GM19397 (cell line): ENCODE data around the gene CDK14.

Experiments
- ATAC-seq: cut with Tn5 transposase; IDR thresholded peaks from one replicate; pipeline ENCODE4 v1.9.1; 2021; ENCODE audit warnings: mild to moderate bottlenecking, moderate library complexity; ENCODE audit not compliant: unreplicated experiment

Gene CDK14

DNA sequence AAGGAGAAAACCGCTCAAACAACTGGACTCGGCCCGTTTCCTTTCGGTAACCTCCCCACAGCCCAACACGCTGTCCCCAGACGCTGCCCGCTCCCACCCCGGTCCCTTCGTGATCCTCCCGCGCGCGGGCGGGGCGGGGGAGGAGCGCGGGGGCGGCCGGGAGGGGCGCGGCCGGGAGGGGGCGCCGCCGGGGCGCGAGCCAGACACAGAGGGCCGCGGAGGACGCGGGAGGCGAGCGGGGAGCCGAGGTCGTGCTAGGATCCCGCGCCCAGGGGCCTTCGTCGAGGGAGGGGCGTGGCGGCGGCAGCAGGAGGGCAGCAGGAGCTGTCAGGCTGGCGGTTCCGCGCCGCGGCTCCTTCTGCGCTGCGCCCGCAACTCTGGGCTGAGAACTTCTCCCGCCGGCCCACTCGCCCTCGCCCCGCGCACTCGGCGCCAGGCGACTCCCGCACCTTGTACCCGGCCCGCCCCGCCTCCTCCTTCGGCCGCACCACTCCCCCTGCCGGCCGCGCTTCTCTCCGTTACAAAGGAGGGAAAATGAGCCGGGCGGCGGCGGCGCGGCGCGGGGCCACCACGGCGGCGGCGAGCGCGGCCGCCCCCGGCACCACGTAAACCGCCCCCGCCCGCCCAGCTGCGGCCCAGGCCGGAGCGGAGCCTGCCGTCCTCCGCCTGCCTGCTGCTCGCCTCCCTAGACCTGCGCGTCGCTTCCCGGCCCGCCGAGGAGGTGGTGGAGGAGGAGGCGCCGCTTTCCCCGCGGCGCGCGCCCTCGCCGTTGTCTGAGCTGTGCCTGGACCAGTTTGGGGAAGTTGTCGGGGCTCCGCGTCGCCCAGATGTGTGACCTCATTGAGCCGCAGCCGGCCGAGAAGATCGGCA lies at the start of gene CDK14:
CDK14 (plus strand) TSS at position 521 of the 870 bp plus-strand sequence; CDS start at position 828, 307 bp downstream.
- ATAC-seq, result peak; percentile 61

DNA sequence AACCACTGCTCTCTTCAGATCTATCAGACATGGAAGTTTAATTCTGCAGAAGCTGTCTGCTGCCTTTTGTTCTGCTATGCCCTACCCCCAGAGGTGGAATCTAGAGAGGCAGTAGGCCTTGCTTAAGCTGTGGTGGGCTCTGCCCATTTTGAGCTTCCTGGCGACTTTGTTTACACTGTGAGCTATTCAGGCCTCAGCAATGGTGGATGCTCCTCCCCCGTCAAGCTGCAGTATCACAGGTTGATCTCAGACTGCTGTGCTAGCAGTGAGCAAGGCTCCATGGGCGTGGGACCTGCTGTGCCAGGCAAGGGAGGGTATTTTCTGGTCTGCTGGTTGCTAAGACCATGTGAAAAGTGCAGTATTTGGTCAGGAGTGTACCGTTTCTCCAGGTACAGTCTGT lies 45.1 kb upstream of the CDK14 start:
- no peak for ATAC-seq

DNA sequence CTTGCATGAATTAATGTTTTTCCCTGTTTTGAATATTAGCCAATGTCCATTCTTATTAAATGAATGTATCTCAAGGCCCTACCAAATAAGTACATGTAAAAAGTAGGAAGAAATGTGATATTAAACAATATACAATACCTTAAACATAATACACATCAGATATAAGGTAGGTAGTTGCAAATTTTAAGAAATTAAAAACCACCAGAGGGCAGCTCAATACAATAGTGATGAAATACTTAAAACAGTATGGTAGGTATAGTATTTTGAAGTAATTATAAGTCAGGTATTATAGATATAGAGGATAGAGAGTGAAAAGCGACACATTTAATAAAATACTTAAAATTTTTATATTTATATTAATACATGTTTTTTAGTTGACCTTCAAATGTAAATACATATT lies 43.6 kb upstream of the CDK14 start:
- ATAC-seq, result no peak

DNA sequence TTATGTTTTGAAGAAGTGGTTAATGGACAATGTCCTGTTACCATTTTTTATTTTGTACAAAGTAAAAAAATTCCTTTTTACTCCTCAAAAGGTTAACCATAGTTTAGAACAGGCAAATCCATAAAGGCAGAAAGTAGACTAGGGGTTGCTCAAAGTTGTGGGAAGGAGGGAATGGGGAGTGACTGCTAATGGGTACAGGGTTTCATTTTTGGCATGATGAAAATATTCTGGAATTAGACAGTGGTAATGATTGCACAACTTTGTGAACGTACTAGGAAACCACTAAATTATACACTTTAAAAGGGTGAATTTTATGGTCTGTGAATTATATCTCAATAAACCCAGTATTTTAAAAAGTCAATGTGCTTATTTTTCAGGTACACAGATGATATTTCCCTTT lies 35.4 kb upstream of the CDK14 start:
- ATAC-seq, result no peak

DNA sequence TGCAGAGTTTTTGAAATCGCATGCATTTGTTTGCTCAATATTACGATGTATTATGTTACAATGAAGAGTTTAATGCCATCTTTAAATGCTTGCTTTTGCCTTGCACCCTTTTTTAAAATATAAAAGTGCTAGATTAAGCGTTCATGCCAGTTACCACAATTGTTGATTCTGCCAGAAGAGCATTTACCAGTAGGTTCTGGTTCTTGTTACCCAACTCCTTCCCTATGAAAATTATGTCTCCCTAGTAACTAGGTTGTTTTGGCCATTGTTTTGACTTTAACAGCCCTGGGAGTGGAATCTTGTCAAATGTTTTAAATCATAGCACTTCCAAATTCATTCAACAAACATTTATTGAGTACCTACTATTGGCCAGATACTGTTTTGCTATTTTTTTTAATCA lies 32.8 kb upstream of the CDK14 start:
- ATAC-seq, result no peak

DNA sequence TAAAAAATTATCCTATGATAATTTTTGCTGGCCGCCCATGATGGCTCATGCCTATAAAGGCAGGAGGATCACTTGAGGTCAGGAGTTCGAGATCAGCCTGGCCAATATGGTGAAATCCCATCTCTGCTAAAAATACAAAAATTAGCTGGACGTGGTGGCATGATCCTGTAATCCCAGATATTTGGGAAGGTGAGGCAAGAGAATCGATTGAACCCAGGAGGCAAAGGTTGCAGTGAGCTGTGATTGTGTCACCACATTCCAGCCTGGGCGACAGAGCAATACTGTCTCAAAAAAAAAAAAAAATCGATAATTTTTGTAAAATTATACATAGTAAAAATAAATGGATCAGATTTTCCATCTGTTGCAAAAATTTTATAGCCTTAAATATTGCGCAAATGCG lies 31.7 kb upstream of the CDK14 start:
- ATAC-seq, result no peak

DNA sequence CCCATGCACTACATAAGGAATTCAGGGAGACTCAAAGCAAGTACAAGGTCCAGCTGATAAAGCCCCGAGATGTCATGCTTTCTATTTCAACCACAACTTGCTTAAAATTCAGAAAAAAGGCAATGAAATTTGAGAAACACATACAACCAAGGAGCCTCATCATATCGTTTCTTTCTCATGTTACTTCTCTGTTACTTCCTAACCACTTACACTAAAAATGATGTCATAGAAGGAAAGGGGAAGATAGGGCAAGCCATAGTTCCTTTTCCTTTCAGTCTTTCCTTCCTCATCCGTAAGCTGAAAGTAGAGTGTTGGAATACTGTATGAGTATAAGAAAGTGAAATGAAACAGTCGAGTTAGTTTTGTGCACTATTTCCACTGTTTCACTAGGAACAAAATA lies 27.9 kb upstream of the CDK14 start:
- no peak for ATAC-seq

DNA sequence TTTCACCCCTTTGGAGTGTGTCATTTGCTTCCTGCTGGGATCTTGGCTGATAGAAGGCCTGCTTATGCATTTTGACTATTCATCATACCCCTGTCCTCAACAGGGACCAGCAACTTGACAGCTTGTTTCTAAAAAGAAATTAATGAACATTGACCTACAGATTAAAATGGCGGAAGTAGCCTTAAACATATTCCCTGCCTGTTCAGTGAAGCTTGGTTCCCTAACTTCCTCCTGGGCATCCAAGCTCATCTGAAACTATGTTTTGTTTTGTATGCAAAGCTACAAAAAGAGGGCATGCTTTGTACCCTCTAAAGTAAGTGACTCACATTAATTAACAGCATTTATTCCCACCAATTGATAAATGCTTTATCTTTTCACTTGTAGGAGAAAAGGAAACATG lies 26.8 kb upstream of the CDK14 start:
- ATAC-seq, result no peak

DNA sequence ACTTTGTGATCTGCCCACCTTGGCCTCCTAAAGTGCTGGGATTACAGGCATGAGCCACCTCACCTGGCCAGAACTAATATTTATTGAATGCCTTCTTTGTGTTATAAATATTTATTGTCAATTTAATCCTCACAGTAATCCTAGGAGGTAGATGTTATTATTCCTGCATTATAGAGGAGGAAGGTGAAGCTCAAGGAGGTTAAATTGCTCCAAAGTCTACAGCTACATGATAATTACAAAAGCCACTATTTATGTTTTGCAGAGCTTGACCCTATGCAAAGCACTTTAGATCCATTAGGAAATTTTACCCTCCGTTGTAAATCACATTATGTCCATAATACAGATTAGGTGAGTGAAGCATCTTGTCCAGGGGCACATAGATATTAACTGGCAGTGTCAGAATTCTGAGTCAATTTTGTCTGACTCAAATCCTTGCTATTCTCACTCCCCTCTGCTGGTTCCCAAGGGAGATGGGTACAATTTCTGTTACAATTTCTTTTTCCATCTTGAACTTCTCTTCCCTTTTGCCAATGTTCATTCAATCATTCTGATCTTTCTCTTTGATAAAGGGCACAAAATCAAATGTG lies 25.7 kb upstream of the CDK14 start:
- no peak for ATAC-seq

DNA sequence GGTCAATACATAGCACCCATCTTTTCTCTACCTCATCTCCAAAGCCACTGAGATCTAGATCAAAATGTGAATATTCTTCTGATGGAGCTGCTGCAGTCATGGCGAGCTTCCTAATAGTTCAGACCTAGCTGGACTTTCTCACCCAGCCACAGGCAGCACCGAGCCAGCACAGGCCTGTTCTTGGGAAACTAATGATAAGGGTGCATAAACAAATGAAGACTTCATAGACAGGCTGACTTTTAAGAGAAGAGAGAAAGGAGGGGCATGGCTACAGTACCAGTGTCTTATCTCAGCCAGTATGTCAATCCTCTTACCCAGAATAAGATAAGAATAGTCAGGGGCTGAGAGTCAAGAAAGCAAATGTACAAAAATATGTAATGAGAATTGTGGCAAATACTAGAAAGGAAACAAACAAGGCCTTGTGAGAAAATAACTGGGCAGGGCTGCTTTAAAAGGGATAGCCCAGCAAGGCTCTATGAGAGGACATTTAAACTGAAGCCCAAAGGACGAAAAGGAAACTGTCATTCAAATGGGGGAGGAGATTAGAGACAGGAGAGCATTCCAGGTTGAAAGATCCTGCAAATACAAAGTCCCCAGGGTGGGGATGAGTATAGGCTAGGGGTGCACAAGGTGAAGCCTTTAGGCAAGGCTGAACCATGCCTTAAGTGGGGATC lies 21.8 kb upstream of the CDK14 start:
- ATAC-seq, result no peak

DNA sequence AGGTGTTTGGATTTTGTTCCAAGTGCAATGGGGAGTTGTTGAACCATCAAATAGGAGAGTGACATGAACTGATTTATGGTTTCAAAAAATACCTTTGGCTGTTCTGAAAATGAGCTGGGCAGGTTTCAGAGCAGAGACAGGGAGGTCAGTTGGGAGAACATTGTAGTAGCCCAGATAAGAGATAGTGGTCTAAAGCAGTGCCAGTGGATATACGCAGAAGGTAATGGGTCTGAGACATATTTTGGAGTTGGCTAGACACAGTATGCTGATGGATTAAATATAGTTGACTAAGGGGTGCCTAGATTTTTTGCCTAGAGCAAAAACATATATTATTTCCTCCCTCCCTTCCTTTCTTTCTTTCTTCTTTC lies 21.3 kb upstream of the CDK14 start:
- ATAC-seq, result no peak

DNA sequence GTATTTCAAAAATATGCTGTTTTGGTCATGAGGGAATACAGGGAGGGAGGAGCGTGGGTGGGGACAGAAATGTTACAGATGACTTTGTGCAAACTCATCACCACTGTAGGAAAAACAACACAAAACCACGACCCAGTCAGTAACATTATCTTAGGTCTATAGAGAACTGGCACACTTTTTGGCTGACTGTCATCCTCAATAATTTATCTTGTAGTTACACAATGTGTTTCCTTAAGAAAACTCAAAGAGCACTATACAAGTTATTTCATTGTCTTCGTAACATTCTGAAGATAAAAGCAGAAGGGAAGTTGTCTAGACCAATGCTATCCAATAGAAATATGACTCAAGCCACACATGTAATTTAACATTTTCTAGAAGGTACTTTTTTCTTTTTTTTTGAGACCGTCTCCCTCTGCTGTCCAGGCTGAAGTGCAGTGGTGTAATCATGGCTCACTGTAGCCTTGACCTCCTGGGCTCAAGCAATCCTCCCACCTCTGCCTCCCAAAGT lies 16.9 kb upstream of the CDK14 start:
- no peak for ATAC-seq

DNA sequence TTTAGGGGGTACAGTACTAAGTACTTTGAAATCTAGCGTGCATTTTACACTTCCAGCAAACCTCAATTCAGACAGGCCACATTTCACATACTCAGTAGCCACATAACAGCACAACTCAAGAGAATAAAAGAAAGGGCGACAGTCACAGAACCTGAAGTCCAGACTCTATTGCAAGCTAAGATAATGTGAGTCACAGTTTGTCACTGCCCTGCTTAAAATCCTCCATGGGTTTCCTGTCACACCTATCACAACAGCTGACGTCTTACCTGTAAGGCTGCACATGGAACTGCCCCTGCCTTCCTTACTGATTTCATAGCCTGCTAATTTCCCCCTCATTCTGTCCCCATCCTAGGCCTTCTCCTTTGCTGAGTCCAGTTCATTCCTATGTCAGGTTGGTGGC lies 16.1 kb upstream of the CDK14 start:
- no peak for ATAC-seq

DNA sequence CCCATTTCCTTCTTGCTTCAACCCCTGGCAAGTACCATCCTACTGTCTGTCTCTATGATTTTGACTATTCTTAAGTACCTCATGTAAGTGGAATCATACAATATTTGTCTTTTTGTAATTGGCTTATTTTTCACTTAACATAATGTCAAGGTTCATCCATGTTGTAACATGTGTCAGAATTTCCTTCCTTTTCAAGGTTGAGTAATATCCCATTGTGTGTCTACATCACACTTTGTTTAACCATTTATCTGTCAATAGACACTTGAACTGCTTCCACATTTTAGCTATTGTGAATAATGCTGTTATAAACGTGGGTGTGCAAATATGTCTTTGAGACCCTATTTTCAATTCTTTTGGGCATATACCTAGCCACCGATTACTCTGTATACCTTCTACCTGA lies 14.0 kb upstream of the CDK14 start:
- ATAC-seq, result no peak

DNA sequence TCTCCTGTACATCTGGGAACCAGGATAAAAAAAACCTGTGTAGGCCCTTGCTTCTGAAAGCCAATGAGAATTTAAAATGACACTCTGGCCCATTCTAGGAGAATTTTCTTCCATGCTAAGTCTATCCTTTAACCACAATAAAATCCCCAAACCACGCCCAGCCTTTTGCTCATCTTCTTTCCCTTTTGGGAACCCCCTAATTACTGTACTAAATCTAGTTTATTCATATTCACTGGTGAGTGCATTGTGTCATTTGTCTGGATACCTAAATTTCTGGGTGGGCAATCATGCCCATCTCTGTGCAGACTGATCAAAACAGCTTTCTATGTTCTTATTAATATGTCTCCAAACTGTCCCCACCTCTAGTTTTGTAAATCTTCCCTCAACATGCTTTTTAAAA lies 11.7 kb upstream of the CDK14 start:
- no peak for ATAC-seq

DNA sequence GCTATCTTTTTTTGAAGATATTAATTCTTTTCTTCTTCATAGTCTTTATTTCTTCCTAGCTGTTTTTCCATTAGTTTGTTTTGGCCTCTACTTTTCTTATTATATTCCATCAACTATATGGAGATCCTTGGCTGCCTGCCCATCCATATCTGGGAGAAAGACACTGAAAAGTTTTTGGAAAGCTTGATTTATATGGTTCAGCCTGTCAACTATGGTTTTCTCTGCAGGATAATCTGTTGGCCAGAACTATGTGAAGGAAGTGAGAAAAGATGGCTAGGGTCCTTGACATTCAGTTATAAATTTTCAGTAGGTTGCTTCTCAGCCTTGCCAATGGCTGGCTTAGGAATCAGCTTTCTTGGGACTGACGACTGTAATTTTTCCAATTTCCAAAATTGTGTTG lies 10.0 kb upstream of the CDK14 start:
- ATAC-seq, result no peak

DNA sequence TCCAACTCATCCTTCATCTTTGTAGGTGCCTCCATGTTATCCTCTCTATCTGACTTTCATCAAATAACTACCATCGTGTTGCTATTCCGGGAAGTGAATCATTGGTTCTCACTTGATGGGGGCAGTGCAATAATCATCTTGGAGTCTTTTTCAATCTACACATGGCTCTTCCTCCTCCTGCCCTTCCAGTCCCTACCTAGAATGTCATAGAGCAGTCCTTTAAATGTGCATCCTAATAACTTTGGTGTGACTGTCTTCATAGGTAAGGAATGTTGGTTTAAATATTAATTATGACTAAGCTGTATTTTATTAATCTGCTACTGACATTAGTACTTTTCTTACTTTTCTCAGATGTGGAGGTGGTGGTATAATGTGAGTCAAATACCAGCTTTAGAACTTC lies 8.4 kb upstream of the CDK14 start:
- ATAC-seq, result no peak

DNA sequence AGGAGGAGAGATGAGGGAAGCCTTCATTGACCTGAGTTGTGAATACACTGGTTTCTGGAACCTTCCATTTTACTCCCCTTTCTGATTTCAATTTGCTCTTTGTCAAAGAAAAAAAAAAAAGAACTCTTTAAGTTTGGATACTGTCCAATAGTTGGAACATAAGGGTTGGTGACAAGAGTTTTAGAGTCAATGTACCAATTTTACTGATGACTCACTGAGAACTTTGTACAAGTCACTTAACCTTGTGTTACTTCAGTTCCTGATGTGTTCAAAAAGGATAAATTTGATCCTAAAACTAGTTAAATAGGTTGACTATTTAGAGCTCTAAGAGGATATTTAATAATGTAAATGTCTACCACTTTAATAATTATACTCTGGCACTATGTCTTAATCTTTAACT lies 4.1 kb upstream of the CDK14 start:
- ATAC-seq, result no peak

DNA sequence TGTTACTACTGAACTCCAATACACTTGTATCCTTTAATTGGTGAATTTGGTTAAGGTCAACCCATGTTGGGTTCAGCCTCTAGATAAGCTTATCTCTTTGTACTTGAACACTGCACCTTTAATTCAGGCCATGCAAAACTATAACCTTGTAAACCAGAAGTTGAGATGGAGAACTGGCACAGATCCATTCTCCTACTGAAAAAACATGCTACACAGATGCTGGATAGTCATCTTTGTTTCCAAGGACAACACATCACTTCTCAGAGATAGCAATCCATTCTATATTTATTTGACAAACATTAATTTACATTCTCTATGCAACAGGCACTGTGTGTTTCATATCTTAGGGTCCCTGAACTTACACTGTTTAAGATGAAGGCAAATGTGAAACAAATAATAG lies 2.9 kb upstream of the CDK14 start:
- ATAC-seq, result no peak

DNA sequence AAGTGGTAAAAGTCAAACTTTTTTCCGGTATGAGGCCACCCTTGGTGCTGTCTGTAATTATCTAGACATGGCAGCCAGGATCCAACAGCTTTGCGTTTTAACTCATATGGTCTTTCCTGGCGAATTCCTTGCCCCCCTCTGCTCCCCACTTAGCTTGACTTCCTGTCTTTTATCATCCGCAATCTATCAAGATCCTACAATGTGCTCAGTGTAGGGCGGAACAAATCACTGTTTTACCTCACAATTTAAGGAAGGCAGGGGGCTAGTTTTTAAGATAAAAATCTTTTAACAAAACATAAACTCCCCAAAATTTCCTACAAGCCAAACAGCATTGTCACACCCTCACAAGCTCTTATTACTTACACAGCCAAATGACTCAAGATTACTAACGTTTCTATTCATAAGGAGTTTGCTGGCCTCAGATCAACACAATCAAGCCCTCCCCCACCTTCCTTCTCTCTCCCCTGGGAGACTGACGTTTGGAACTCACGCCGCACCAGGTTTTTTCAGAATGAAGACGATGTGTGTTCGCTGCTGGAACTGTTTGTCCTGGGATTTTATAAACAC lies 1.3 kb upstream of the CDK14 start:
- no peak for ATAC-seq

DNA sequence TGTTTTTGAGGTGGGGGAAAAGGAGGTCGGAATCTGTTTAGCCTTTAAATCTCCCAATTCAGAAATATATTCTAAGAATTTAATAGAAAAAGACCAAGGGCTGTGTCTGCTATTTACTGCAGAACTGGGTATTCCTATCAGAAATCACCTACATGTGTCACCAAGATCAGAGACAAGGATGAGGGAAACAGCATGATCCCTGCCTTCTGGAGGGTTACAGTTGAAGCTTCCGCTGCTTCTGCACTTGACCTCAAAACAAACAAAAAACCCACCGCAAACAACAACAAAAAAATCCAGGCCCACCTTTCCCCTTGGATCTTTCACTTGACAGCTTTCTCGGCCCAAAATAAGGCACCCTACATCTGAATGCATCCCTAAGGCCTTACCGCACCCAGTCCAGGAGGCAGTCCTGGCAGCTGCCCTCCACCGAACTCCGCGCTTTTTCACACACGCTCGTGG lies 750 bp upstream of the CDK14 start:
- no peak for ATAC-seq
